DND-41 (cell line): ENCODE measurements around the gene HIVEP1.

Experiments used
- ATAC-seq: fragments of 200-7000 bp; cut with Tn5 transposase; 3 replicates; pipeline ENCODE4 v1.9.1; 2021; ENCODE audit warnings: low read depth; ENCODE audit not compliant: insufficient read depth
- DNase-seq: peaks from one replicate; pipeline ENCODE4 v3.0.0-alpha.2; 2020
- H2AFZ ChIP-seq: 2 replicates; pipeline ENCODE4 v1.6.0; 2012; ENCODE audit warnings: low read depth, low read length
- H3K27ac ChIP-seq: 2 replicates; pipeline ENCODE4 v1.5.1; 2012; ENCODE audit warnings: low read length, inconsistent platforms
- H3K27me3 ChIP-seq: fragments of 200-600 bp; sonication (generic); 2 replicates; pipeline ENCODE4 v1.6.0; 2012; ENCODE audit warnings: low read length, mild to moderate bottlenecking, inconsistent platforms; ENCODE audit not compliant: insufficient read depth, poor library complexity
- H3K36me3 ChIP-seq: 2 replicates; pipeline ENCODE4 v1.5.1; 2012; ENCODE audit warnings: low read length, inconsistent platforms; ENCODE audit not compliant: insufficient read depth
- H3K4me1 ChIP-seq: 2 replicates; pipeline ENCODE4 v1.5.1; 2012; ENCODE audit warnings: mild to moderate bottlenecking, low read length; ENCODE audit not compliant: insufficient read depth
- H3K4me2 ChIP-seq: 2 replicates; pipeline ENCODE4 v1.6.0; 2012; ENCODE audit warnings: mild to moderate bottlenecking, moderate library complexity, low read length, inconsistent platforms; ENCODE audit not compliant: insufficient read depth
- H3K4me3 ChIP-seq, 2 experiments: fragments of 200-600 bp in 1 of 2; shearing (Covaris generic) in 1 of 2; 2 replicates each; pipeline ENCODE4 v1.5.1; 2012 to 2016; ENCODE audit warnings: inconsistent platforms in 2 of 2, low read length in 2 of 2, mild to moderate bottlenecking in 2 of 2, low read depth in 1 of 2, moderate library complexity in 1 of 2
- H3K79me2 ChIP-seq: 2 replicates; pipeline ENCODE4 v1.6.0; 2012; ENCODE audit warnings: low read length, inconsistent platforms; ENCODE audit not compliant: insufficient read depth
- H3K9ac ChIP-seq: 2 replicates; pipeline ENCODE4 v1.6.0; 2012; ENCODE audit warnings: low read depth, mild to moderate bottlenecking, inconsistent platforms, low read length, moderate library complexity
- H3K9me3 ChIP-seq: 2 replicates; pipeline ENCODE4 v1.5.1; 2012; ENCODE audit warnings: low read length, moderate library complexity, mild to moderate bottlenecking, inconsistent platforms; ENCODE audit not compliant: insufficient read depth, severe bottlenecking
- H4K20me1 ChIP-seq: 2 replicates; pipeline ENCODE4 v1.6.0; 2012; ENCODE audit warnings: low read length; ENCODE audit not compliant: insufficient read depth
- CTCF ChIP-seq: IDR thresholded peaks from 2 replicates; pipeline ENCODE4 v1.5.1; 2012; ENCODE audit warnings: borderline replicate concordance, low read length, moderate library complexity, mild to moderate bottlenecking; ENCODE audit not compliant: poor library complexity, severe bottlenecking; ENCODE audit errors: extremely low read depth
- EZH2 ChIP-seq: IDR thresholded peaks from 3 replicates; pipeline ENCODE4 v1.6.1; 2012; ENCODE audit warnings: borderline replicate concordance, low read depth, mild to moderate bottlenecking, moderate library complexity, low read length, inconsistent platforms; ENCODE audit not compliant: severe bottlenecking

The HIVEP1 gene

GRCh38 chr6:12208190-12208589, 196.1 kb downstream of the HIVEP1 start:
- Histone ChIP-seq H3K27me3 (no peaks in the 10 kb centered on the region), H3K9ac (no peak overlapping the region), H3K9me3 (no peaks in the 10 kb centered on the region), H3K4me2 (no peak overlapping the region), H3K36me3 (no peaks in the 10 kb centered on the region), H3K79me2 (no peaks in the 10 kb centered on the region), H4K20me1 (no peaks in the 10 kb centered on the region), H2AFZ (no peak overlapping the region), H3K4me3 (no peak overlapping the region), H3K27ac (no peak overlapping the region), H3K4me1 (no peaks in the 10 kb centered on the region)
- TF ChIP-seq EZH2, result no peak
- TF ChIP-seq CTCF, result no peak
- DNase-seq (no peak), ATAC-seq (no peak)

DNA sequence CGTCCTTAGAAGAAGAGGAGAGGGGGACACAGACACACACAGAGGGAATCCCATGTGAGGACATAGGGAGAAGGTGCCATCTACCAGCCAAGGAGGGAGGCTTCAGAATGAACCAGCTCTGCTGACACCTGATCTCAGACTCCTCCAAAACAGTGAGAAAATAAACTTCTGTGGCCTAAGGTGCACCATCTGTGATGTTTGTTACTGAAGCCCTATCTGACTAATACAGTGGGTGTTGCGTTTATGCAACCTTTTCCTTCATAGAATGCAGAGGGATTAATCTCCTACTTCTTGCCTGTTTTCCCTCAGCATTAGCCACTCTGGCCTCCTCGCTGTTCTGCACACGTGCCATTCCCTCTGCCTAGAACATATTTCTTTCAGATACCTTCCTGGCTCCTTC, 196.6 kb downstream of the HIVEP1 start:
- no peak for TF ChIP-seq CTCF
- TF ChIP-seq EZH2, result no peak
- Histone ChIP-seq H3K27me3 (no peaks in the 10 kb centered on the region), H3K36me3 (no peaks in the 10 kb centered on the region), H3K79me2 (no peaks in the 10 kb centered on the region), H4K20me1 (no peaks in the 10 kb centered on the region), H2AFZ (no peak overlapping the region), H3K9me3 (no peaks in the 10 kb centered on the region), H3K27ac (no peak overlapping the region), H3K4me2 (no peak overlapping the region), H3K9ac (no peak overlapping the region), H3K4me3 (no peak overlapping the region), H3K4me1 (no peaks in the 10 kb centered on the region)
- no peak for ATAC-seq
- no peak for DNase-seq
